HL-60 (cell line): ENCODE measurements around the gene CD72.

ENCODE experiments used
- GABPA ChIP-seq: IDR thresholded peaks from 2 replicates; pipeline ENCODE4 v1.6.1; 2012; ENCODE audit warnings: low read depth
- POLR2AphosphoS5 ChIP-seq: IDR thresholded peaks from 2 replicates; pipeline ENCODE4 v1.6.1; 2012; ENCODE audit warnings: low read depth
- TF ChIP-seq, protein P1 (sequence below): IDR thresholded peaks from one replicate; pipeline ENCODE4 v1.5.1; 2011; ENCODE audit warnings: low read length, control low read depth, inconsistent platforms; ENCODE audit not compliant: insufficient read depth

DNA sequence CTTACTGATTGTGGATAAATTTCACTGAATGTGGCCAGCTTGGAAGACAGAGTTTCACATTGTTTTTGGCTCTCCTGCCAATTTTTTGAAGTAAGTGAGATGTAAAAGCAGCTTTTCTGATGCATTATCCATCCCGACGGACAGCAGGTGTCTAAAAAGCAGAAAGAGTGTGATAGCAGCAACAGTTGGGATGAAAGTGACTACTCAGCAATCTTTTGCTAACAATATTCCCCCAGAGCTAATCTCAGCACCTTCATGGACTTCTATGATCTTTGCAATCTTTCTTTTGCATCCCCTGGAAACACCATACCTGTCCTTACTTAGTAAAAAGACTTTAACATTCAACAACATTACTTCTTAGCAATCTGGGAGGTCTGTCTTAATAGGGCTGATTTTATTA lies 5.4 kb downstream of the CD72 start:
- TF ChIP-seq, protein P1, sequence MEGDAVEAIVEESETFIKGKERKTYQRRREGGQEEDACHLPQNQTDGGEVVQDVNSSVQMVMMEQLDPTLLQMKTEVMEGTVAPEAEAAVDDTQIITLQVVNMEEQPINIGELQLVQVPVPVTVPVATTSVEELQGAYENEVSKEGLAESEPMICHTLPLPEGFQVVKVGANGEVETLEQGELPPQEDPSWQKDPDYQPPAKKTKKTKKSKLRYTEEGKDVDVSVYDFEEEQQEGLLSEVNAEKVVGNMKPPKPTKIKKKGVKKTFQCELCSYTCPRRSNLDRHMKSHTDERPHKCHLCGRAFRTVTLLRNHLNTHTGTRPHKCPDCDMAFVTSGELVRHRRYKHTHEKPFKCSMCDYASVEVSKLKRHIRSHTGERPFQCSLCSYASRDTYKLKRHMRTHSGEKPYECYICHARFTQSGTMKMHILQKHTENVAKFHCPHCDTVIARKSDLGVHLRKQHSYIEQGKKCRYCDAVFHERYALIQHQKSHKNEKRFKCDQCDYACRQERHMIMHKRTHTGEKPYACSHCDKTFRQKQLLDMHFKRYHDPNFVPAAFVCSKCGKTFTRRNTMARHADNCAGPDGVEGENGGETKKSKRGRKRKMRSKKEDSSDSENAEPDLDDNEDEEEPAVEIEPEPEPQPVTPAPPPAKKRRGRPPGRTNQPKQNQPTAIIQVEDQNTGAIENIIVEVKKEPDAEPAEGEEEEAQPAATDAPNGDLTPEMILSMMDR: no peak
- no peak for TF ChIP-seq GABPA
- no peak for TF ChIP-seq POLR2AphosphoS5
